ENCODE results near the gene POLR2J2. TPM values are rescaled to one million over a fixed set of nuclear protein-coding genes. Genes with fewer than 3 reads are reported as not detected.
"Not testable (repeated sequence)": the region's sequence is repeated elsewhere in the genome, so short reads cannot be mapped to it uniquely, and the experiment has no call there.

Gene POLR2J2
- total RNA-seq, 1 donor from 2014 or later = 20.2 TPM

DNA sequence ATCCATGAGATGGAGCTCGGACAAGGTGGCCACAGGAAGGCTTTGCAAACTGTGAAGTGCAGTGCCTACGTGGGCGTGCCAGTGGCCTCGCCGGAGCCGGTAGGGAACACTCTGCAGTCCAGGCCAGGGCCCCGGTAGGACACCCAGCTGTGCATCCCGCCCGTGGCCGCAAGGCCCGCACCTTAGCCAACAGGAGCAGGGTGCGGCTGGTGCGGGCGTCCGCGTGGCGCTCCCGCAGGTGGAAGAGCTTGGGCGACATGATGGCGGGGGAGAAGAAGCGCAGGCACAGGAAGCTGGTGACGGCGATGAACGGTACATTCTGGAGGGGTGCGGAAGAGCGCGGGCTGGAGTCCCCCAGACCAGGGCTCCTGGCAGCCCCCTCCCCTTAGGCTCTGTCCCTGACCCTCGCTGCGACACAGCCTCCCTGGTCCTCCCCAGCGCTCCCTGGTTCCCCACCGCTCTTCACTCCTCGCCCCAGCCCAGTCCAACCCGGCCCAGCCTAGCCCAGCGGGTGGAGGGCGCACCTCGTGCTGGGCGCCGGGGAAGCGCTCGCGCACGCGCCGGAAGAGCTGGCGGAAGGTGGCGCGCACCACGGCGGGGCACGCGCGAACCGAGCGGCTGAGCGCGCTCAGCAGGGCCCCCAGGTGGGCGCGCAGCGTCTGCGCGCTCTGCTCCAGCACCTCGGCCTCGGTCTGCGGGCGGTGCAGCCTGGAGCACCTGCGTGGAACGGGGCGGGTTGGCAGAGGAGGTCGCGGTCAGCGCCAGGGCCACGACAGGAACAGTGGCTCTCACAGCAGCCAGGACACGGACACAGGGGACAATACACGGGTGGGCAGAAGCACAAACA, 18.2 kb upstream of the POLR2J2 start:
- H3K9me3 Mint-ChIP-seq; H3K4me3 Mint-ChIP-seq; H3K27ac Mint-ChIP-seq; intact Hi-C loops (cut with micrococcal nuclease); H3K27me3 Mint-ChIP-seq; H3K4me1 Mint-ChIP-seq; H3K36me3 Mint-ChIP-seq (ENCODE audit: low read depth): not testable (repeated sequence)
- DNase-seq = peak; percentile 69

GRCh38 chr7:102688299-102689036, 17.0 kb upstream of the POLR2J2 start:
- DNase-seq; H3K27ac Mint-ChIP-seq; H3K36me3 Mint-ChIP-seq (ENCODE audit: low read depth); H3K4me1 Mint-ChIP-seq; intact Hi-C loops (cut with micrococcal nuclease); H3K9me3 Mint-ChIP-seq; H3K4me3 Mint-ChIP-seq; H3K27me3 Mint-ChIP-seq: not testable (repeated sequence)

DNA sequence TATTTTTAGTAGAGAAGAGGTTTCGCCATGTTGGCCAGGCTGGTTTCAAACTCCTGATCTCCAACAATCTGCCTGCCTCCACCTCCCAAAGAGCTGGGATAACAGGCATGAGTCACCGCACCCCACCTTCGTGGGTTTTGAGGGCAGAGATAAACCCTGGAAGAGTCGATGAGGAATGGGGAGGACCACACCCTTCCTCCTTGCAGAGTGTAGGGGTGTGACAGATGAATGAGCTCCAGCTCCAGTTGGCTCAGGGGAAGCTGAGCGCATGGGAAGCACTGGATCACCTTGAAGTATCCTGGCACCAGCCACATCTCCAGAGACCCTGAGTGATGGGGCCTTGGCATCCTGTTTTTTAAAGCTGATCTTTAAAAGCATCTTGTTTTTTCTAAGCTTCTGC, 11.1 kb upstream of the POLR2J2 start:
- H3K4me1 Mint-ChIP-seq; H3K27me3 Mint-ChIP-seq; H3K27ac Mint-ChIP-seq; H3K9me3 Mint-ChIP-seq; H3K4me3 Mint-ChIP-seq; DNase-seq; intact Hi-C loops (cut with micrococcal nuclease); H3K36me3 Mint-ChIP-seq (ENCODE audit: low read depth): not testable (repeated sequence)

DNA sequence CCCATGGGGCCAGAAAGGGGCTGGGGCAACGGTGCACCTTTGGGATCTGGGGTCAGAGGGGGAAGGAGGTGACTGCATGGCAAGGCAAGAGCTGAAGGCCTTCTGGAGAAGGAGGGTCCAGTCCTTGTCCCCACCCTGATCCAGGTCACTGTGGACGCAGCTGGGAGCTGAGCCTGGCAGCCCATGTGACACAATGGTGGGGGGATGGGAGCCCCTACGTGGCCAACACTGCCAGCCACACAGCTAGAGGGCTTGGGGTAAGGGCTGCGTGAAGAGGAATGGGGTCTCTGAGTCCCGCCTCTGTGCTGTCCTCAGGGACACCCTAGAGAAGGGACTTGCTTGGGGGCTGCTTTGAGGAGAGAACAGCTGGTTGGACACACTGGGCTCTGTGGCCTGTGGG, 9.3 kb upstream of the POLR2J2 start:
- DNase-seq; H3K9me3 Mint-ChIP-seq; H3K27ac Mint-ChIP-seq; intact Hi-C loops (cut with micrococcal nuclease); H3K27me3 Mint-ChIP-seq; H3K4me3 Mint-ChIP-seq; H3K4me1 Mint-ChIP-seq; H3K36me3 Mint-ChIP-seq (ENCODE audit: low read depth): not testable (repeated sequence)

- peak; percentile 62 for DNase-seq
- H3K4me1 Mint-ChIP-seq; H3K4me3 Mint-ChIP-seq; intact Hi-C loops (cut with micrococcal nuclease); H3K27me3 Mint-ChIP-seq; H3K9me3 Mint-ChIP-seq; H3K36me3 Mint-ChIP-seq (ENCODE audit: low read depth); H3K27ac Mint-ChIP-seq: not testable (repeated sequence)
These were observed 4.1 kb upstream of the POLR2J2 start for GRCh38 chr7:102675545-102675944.

DNA sequence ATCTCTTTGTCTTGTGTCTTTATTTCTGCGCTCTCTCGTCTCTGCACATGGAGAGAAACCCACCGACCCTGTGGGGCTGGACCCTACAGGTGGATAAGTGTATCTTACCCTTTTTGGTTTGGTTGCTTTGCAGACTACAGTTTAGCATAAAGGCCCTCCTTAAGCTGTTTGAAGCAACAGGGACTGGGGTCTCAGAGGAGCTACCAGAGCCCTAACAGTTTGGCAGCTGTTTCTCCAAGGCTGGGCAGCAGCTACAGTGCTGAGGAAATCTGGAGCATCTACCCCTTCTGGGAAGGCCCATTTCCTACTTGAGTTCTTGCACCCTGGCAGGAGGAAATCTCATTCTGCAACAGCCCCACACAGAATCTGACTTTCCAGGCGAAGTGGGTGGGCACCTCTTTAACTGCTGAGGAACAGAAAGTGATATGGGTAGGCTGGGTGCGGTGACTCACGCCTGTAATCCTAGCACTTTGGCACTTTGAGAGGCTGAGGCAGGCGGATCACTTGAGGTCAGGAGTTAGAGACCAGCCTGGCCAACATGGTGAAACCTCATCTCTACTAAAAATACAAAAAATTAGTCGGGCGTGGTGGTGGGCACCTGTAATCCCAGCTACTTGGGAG, 2.1 kb upstream of the POLR2J2 start:
- H3K4me1 Mint-ChIP-seq; H3K36me3 Mint-ChIP-seq (ENCODE audit: low read depth); H3K4me3 Mint-ChIP-seq; H3K27me3 Mint-ChIP-seq; intact Hi-C loops (cut with micrococcal nuclease); H3K27ac Mint-ChIP-seq; H3K9me3 Mint-ChIP-seq: not testable (repeated sequence)
- peak; percentile 64 for DNase-seq

DNA sequence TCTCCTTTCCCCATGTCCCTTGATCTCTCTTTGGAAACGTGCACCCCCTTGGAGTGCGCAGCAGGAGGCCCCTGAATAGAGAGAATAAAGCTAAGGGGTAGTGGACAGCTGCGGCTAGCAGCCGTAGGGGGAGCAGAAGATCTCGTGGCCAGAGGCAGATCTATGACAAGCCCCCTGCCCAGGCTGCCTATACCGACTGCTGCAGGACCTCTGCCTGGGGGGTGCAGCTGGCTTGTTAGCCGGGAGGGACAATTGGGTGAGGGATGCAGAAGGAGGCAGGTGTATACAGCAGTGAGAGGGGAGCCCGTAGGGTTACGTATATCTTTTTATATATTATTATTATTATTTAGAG, 469 bp upstream of the POLR2J2 start:
- H3K9me3 Mint-ChIP-seq; H3K4me1 Mint-ChIP-seq; H3K27ac Mint-ChIP-seq; H3K36me3 Mint-ChIP-seq (ENCODE audit: low read depth); intact Hi-C loops (cut with micrococcal nuclease); H3K4me3 Mint-ChIP-seq; DNase-seq; H3K27me3 Mint-ChIP-seq: not testable (repeated sequence)

DNA sequence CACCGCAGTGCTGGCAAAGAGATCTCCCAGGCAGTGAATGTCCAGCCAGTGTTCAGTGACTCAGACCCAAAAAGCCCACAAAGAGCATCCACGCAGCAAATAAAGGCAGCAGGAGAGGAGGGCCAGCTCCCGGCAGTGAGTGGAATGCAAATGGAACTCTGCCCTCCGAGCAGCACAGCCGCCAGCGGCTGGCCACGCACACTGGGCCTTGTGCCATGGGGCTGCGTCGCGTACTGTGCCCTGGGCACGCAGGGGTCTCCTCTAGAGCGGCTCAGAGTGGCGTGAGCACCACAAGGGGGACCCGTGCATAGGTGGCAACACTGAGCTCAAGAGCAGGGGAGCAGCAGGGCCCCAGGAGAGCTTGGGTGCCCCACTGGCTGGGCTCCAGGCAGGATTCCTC, 3.9 kb downstream of the POLR2J2 start:
- H3K27ac Mint-ChIP-seq; H3K27me3 Mint-ChIP-seq; intact Hi-C loops (cut with micrococcal nuclease); H3K4me3 Mint-ChIP-seq; H3K36me3 Mint-ChIP-seq (ENCODE audit: low read depth); H3K9me3 Mint-ChIP-seq; H3K4me1 Mint-ChIP-seq: not testable (repeated sequence)
- DNase-seq = peak; percentile 52

DNA sequence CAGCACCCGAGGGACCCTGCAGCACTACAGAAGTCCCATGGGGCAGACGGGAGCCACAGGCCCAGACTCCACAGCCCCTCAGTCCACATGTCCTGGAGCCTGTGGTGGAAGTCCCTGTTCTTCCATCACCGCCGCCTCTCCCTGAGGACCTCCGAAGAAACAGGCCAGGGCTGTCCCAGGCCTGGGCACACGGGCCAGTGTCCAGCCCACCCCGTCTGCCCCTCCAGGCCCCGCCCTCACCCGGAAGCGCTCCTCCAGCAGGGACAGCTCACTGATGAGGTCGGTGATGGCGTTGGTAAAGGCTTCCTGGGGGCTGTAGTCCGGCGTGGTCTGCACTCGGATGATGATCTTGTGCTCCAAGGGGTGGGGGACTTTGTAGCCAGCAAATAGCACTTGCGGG, 4.6 kb downstream of the POLR2J2 start:
- H3K9me3 Mint-ChIP-seq; H3K36me3 Mint-ChIP-seq (ENCODE audit: low read depth); intact Hi-C loops (cut with micrococcal nuclease); H3K4me3 Mint-ChIP-seq; DNase-seq; H3K4me1 Mint-ChIP-seq; H3K27ac Mint-ChIP-seq; H3K27me3 Mint-ChIP-seq: not testable (repeated sequence)

DNA sequence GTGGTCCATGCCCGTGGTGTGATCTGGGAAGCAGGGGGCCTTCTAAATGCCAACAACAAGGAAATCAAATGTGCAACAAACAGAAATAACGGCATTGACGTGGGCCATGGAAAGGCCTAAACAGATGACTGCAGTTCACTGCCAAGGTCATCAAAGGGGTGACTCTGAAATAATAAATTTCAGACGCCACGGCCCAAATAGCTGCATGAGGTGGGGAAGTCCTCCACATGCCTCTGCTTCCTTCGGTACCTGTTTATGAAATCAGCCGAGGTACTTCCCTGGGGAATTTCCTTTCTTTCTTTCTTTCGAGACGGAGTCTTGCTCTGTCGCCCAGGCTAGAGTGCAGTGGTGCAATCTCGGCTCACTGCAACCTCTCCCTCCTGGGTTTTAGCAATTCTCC, 6.7 kb downstream of the POLR2J2 start:
- H3K27ac Mint-ChIP-seq; H3K27me3 Mint-ChIP-seq; H3K4me1 Mint-ChIP-seq; intact Hi-C loops (cut with micrococcal nuclease); H3K4me3 Mint-ChIP-seq; H3K36me3 Mint-ChIP-seq (ENCODE audit: low read depth); H3K9me3 Mint-ChIP-seq: not testable (repeated sequence)
- peak; percentile 53 for DNase-seq

GRCh38 chr7:102649924-102650323, 21.5 kb downstream of the POLR2J2 start, which contains the start of gene SPDYE2B:
TSS of gene SPDYE2B (plus strand) at chr7:102650319. CDS start at chr7:102652349, 2,030 bp downstream.
- H3K27ac Mint-ChIP-seq; H3K27me3 Mint-ChIP-seq; H3K4me1 Mint-ChIP-seq; H3K9me3 Mint-ChIP-seq; H3K4me3 Mint-ChIP-seq; DNase-seq; H3K36me3 Mint-ChIP-seq (ENCODE audit: low read depth); intact Hi-C loops (cut with micrococcal nuclease): not testable (repeated sequence)

- H3K9me3 Mint-ChIP-seq; H3K4me3 Mint-ChIP-seq; H3K36me3 Mint-ChIP-seq (ENCODE audit: low read depth); intact Hi-C loops (cut with micrococcal nuclease); H3K27ac Mint-ChIP-seq; H3K27me3 Mint-ChIP-seq; H3K4me1 Mint-ChIP-seq: not testable (repeated sequence)
- DNase-seq = peak; percentile 52
These were observed 23.6 kb downstream of the POLR2J2 start for GRCh38 chr7:102647813-102648212.

- H3K9me3 Mint-ChIP-seq; H3K4me1 Mint-ChIP-seq; H3K4me3 Mint-ChIP-seq; H3K27ac Mint-ChIP-seq; H3K27me3 Mint-ChIP-seq; H3K36me3 Mint-ChIP-seq (ENCODE audit: low read depth); DNase-seq; intact Hi-C loops (cut with micrococcal nuclease): not testable (repeated sequence)
These were observed 28.1 kb downstream of the POLR2J2 start for GRCh38 chr7:102643404-102643803.

DNA sequence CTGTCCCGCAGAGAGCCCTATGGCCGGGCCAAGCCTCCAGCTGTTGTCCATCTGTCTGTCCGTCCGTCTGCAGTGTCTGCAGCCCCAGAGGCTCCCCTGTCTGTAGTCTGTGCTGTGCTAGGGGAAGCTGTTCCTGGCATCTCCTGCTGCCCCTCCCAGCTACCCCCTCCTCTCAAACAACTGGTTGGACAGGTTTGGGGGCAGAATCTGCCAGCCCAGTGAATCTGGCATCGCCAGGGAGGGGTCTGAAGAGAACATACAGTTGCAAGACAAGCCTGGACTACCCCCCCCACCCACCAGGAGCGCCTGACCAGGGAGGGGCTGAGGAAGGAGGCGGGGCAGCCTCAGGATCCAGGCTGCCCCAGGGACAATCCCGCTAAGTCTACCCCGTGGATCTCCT, 28.8 kb downstream of the POLR2J2 start, which contains the start of gene UPK3BL1:
Gene UPK3BL1, minus strand, starts transcription at position 101 of the 400 bp plus-strand sequence. Its CDS starts 50 bp downstream, at position 51.
- DNase-seq; H3K27ac Mint-ChIP-seq; H3K9me3 Mint-ChIP-seq; intact Hi-C loops (cut with micrococcal nuclease); H3K4me3 Mint-ChIP-seq; H3K36me3 Mint-ChIP-seq (ENCODE audit: low read depth); H3K4me1 Mint-ChIP-seq; H3K27me3 Mint-ChIP-seq: not testable (repeated sequence)

Measured in activated CD4-positive, alpha-beta T cell treated with anti-CD3 and anti-CD28 coated beads, Interleukin-2, amount 10 ng/mL, durations not matched to agents 24 days and 14 days (primary cell).